Stimulated activated CD4-positive, alpha-beta T cell treated with anti-CD3 and anti-CD28 coated beads, Interleukin-4, amount 100 ng/mL, for 4 hours (primary cell): Measurements from ENCODE around the gene NECAB3.

Source experiments
- DNase-seq, 2 experiments: peaks; one replicate each; pipeline ENCODE4 v3.0.0-alpha.2; 2020

NECAB3 gene

GRCh38 chr20:33696448-33696847 is 22.2 kb upstream of the NECAB3 start:
- no peak for DNase-seq

GRCh38 chr20:33694639-33695012 is 20.4 kb upstream of the NECAB3 start:
- DNase-seq = no peak

- no peak for DNase-seq
Measured at GRCh38 chr20:33693741-33694638, 19.8 kb upstream of the NECAB3 start.

- no peak for DNase-seq
Measured at GRCh38 chr20:33693289-33693688, 19.1 kb upstream of the NECAB3 start.

GRCh38 chr20:33689973-33690372 is 15.7 kb upstream of the NECAB3 start:
- peak in 1 of 2 experiments; percentile 40 for DNase-seq

- no peak for DNase-seq
Measured at GRCh38 chr20:33689493-33689892, 15.3 kb upstream of the NECAB3 start.

- DNase-seq = no peak
Measured at GRCh38 chr20:33688938-33689424, 14.8 kb upstream of the NECAB3 start.

GRCh38 chr20:33687993-33688937 is 14.0 kb upstream of the NECAB3 start:
- no peak for DNase-seq

GRCh38 chr20:33687370-33687915 is 13.2 kb upstream of the NECAB3 start:
- DNase-seq = no peak

- DNase-seq = no peak
Measured at GRCh38 chr20:33686984-33687366, 12.7 kb upstream of the NECAB3 start.

- peak; percentile 91 to 97 for DNase-seq
Measured at GRCh38 chr20:33686100-33686983, 12.1 kb upstream of the NECAB3 start, which contains the start of gene E2F1. Gene E2F1, minus strand, starts transcription at chr20:33686385. Its CDS starts 121 bp downstream, at chr20:33686264.

- peak; percentile 17 to 68 for DNase-seq
Measured at GRCh38 chr20:33685328-33686099, 11.3 kb upstream of the NECAB3 start.

- DNase-seq = no peak
Measured at GRCh38 chr20:33684533-33685327, 10.5 kb upstream of the NECAB3 start.

- no peak for DNase-seq
Measured at GRCh38 chr20:33681728-33682353, 7.6 kb upstream of the NECAB3 start.

- no peak for DNase-seq
Measured at GRCh38 chr20:33681288-33681687, 7.1 kb upstream of the NECAB3 start.

GRCh38 chr20:33680686-33681085 is 6.5 kb upstream of the NECAB3 start:
- no peak for DNase-seq

- no peak for DNase-seq
Measured at GRCh38 chr20:33679758-33680485, 5.7 kb upstream of the NECAB3 start.

- no peak for DNase-seq
Measured at GRCh38 chr20:33677991-33678702, 3.9 kb upstream of the NECAB3 start.
